Measurements from ENCODE around the gene IFIT1.
"Not testable (repeated sequence)": the region's sequence is repeated elsewhere in the genome, so short reads cannot be mapped to it uniquely, and the experiment has no call there.

IFIT1 gene

GRCh38 chr10:89368129-89368528 is 24.3 kb upstream of the IFIT1 start:
- DNase-seq, result no peak

DNA sequence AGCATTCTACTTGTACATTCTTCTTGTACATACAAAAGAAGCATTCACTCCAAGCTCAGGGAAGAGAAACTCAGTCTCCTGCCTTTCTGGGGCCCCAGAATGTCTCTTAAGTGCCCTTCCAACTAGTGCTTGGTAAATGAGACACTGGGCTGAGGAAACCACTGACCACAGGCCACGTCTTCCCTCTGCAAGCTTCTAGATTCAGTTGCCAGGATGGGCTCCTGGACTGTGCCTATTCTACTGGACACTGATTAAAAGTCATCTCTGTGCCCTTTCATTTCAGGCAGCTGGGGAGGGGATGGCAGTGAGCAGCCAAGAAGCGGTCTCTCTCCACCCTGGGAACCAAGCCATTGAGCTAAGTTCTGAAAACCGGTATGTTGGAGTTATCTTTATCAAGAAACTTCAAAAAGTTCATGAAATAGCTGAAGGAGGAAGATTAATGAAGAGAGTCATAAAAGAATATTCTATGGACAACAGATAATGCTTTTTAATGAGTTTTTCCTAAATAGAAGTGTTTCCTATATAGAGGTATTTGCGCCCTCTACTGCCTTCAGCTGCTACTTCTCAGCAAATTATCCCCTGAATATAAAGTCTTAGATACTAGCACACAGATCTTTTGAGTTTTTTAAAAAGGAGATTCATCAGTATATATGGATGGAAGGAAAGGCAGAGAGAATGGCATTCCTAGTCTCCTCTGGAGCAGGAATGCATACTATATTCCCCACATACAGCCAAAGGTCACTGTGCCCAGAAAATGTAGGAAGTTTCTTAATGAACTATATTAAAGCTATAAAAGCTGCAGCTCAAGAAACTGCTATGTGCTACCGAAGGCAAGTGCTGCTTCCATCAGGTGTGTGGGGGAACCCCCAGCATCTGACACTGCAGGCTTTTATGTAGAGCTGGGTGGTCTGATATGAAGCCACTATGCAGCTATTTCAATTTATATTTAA is 23.0 kb upstream of the IFIT1 start:
- DNase-seq, result no peak

GRCh38 chr10:89371079-89371478 is 21.3 kb upstream of the IFIT1 start:
- DNase-seq, result no peak

- DNase-seq, result no peak
Measured at GRCh38 chr10:89371987-89372386, 20.4 kb upstream of the IFIT1 start.

- no peak for DNase-seq
Measured at GRCh38 chr10:89373916-89374711, 18.3 kb upstream of the IFIT1 start.

GRCh38 chr10:89374713-89375141 is 17.7 kb upstream of the IFIT1 start:
- no peak for DNase-seq

- DNase-seq, result no peak
Measured at GRCh38 chr10:89377705-89378637, 14.5 kb upstream of the IFIT1 start, which contains the start of gene IFIT1B. IFIT1B (plus strand) TSS chr10:89378056; CDS start chr10:89378136, 80 bp downstream.

DNA sequence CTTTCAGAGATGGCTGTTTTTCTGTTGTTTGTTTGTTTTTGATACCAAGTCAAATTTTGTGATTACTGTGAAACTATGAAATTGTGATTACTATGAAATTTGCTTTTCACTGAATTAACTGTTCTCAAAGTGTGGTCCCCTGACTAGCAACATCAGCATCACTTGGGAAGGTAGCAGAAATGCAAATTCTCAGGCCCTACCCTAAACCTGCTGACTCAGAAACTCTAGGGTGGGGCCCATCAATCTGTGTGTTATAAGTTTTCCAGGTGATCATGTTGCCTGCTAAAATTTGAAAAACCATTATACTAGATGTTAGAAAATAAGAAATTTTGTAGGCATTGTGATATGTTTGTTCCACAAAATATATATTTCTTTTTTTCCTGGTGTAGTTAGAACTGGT is 13.3 kb upstream of the IFIT1 start:
- DNase-seq, result no peak

DNA sequence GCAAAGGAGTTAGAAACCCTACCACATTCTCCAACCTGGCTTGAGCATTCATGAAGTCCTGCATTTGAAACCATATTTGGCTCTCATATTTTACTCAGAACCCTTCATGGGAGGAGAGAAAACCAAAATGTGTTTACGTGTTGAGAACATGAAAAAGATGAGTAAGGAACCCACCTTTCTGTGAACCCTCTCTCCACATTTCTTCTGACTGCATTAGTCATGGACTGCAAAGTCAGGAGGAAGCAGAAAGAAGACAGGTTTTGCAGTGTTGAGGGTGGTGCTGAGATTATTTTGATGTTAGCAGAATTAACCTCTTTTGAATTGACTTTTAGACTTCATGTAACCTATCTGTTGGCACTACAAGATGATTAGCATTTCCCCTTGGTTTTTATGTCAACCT is 9.7 kb upstream of the IFIT1 start:
- no peak for DNase-seq

GRCh38 chr10:89384474-89385340 is 7.7 kb upstream of the IFIT1 start:
- DNase-seq, result no peak

- DNase-seq, result no peak
Measured at GRCh38 chr10:89388806-89389205, 3.6 kb upstream of the IFIT1 start.

GRCh38 chr10:89389254-89389653 is 3.2 kb upstream of the IFIT1 start:
- DNase-seq, result no peak

DNA sequence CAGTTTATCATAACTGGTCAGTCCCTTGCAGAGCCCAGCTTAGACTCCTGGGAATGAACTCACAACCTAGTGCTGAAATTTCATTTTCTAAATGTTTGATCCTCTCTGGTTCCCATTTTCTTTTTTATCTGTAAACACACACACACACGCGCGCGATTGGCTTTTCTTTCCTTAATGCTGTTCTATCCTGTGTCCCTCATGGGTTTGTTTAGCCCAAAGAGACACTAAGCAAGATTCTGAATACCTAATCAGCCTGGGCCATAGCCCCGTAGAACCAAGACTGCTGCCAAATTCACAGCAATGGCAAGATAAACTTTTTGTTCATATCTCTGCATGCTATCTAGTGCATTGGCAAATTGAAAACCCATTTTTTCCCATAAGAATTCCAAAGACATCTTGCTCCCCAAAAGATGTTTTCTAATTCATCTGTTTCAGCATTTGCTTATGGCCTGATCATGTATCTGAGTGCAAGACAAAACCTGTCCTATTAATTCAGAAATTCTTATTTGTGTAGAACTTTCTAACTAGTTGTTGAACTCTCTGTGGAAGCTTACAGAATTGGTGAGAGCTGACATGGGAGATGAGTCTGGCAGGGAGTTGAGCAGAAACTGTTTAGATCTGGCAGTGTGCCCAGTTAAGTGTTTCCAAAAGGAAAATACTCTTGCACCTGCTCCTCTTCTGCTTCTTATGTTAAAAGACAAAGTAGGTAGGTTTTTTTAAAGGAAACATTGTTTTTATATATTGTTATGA is 1.8 kb upstream of the IFIT1 start:
- DNase-seq, result no peak

DNA sequence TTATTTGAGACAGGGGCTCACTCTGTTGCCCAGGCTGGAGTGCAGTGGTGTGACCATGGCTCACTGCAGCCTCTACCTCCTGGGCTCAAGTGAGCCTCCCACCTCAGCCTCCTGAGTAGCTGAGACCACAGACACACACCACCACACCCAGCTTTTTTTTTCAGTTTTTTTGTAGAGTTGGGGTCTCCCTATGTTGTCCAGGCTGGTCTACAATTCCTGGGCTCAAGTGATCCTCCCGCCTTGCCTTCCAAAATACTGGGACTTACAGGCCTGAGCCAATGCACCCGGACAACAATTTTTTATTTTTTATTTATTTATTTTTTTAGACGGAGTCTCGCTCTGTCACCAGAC is 1.2 kb upstream of the IFIT1 start:
- DNase-seq, result not testable (repeated sequence)

DNA sequence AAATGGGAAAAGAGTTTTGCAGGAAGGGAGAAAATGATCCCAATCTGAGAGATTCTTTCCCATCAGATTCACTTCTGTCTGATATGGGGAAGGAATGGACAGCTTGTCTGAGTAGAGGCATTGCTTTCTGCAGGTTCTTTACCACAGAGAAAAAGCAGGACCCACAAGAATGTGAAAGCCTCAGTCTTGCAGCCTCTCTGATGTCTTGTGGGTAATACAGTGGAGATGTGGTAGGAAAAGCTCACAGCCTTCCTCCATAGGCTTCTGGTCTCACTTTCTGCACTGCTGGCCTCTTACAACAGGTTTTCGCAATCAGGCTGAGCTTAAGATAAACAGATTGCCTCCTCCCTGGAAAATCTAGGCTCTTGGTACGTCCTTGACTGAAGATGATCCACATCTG is 551 bp downstream of the IFIT1 start:
- DNase-seq, result no peak

DNA sequence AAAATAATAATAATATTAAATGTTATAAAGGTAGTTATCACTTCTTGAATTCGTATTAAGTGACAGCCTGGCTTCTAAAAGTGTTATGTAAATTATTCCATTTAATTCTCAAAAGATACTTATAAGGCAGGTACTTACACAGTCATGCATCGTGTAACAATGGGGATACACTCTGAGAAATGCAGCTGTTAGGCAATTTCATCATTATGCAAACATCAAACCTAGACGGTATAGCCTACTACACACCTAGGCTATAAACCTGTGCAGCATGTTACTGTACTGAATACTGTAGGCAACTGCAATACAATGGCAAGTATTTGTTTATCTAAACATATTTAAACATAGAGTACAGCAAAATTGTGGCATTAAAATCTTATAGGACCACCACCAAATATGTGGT is 1.5 kb downstream of the IFIT1 start:
- DNase-seq, result no peak

DNA sequence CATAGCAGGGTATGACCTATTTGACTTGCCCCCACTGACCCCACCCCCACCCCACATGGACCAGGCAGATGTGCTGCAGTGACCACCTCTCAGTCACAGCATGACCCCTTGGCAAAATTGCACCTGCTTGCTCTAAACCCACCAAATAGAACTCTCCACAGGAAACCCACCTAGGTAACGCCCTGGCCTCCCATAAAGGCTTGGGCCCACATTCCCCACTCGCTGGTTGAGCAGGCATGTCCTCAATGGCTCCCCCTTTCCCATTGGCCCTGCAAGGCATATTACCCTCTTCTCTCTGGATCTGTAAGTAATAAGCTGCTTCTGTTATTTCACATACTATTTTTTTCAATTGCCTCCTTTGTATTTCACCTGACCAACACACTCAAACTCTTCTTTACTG is 2.7 kb downstream of the IFIT1 start:
- no peak for DNase-seq

DNA sequence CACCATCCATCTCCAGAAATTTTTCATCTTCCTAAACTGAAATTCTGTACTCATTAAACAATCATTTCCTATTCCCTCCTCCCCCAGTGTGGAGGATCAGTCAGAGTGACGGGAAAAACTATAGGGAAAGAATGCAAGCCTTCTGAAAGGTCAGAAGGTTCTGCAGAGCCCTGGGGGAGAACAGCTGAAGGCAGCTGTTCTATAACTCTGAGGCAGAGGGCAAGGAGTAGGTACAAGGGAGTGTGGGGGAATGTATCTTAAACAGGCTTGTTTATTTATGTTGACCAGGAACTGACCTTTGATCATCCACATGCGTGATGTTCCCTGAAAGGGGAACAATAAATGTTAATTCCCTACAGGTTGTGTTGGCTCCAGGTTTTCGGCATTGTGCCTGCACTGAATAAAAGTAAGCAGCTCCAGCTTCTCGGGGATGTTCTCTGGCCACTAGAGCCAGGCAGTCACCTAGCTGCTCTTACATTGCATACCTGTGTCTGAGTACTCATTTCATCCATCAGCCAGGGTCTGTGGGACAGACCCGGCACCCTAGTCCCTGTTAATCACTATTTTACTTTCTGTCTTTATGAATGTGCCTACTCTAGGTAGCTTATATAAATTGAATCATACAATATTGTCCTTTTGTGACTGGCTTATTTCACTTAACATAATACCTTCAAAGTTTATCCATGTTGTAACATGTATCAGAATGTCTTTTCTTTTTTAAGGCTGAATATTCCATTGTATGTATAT is 5.8 kb downstream of the IFIT1 start:
- DNase-seq, result no peak

- DNase-seq, result no peak
Measured at GRCh38 chr10:89399956-89400355, 7.5 kb downstream of the IFIT1 start.

DNA sequence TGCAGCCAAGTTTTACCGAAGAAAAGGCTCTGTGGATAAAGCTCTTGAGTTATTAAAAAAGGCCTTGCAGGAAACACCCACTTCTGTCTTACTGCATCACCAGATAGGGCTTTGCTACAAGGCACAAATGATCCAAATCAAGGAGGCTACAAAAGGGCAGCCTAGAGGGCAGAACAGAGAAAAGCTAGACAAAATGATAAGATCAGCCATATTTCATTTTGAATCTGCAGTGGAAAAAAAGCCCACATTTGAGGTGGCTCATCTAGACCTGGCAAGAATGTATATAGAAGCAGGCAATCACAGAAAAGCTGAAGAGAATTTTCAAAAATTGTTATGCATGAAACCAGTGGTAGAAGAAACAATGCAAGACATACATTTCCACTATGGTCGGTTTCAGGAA is 10.6 kb downstream of the IFIT1 start:
- no peak for DNase-seq

Measured in NK-92 treated with Interleukin-12 subunit alpha and Interleukin-12 subunit beta, amount 100 ng/mL, for 24 hours (cell line).